Measurements from ENCODE around the gene LANCL2.

LANCL2 gene

DNA sequence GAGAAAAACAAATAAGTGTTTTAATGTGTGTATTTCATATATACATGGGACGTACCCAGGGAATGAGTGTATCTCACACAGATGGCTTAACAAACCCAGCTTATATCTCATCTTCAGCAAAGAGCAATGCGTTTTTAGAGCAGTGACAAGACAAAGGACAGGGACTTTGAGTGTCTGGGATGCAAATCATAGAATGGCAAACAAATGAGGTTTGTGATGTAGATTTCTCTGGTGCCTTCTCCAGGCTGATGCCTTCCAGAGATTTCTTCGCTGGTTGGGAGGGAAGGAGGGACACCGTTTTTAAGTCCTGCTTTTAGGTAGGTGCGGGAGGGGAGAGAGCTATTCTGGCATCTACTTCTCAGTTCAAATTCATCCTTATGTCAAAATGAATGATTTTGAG lies 16.6 kb downstream of the LANCL2 start:
- Histone ChIP-seq H3K4me3 (ENCODE audit: severe bottlenecking) (no peak overlapping the region), H3K9me3 (ENCODE audit: severe bottlenecking) (peaks cover 4% of the 10 kb centered on the region), H3K36me3 (ENCODE audit: low read depth) (no peaks in the 10 kb centered on the region; the same call in 1 of the 2 replicates), H3K27ac (ENCODE audit: poor library complexity, severe bottlenecking) (no peak overlapping the region), H3K27me3 (ENCODE audit: insufficient read depth, poor library complexity, severe bottlenecking) (no peaks in the 10 kb centered on the region), H3K4me1 (ENCODE audit: insufficient read depth, poor library complexity, severe bottlenecking) (no peaks in the 10 kb centered on the region)
- DNase-seq (ENCODE audit: low spot score) (no peak), ATAC-seq (ENCODE audit: low read depth) (no peak)
- TF ChIP-seq, protein P1, sequence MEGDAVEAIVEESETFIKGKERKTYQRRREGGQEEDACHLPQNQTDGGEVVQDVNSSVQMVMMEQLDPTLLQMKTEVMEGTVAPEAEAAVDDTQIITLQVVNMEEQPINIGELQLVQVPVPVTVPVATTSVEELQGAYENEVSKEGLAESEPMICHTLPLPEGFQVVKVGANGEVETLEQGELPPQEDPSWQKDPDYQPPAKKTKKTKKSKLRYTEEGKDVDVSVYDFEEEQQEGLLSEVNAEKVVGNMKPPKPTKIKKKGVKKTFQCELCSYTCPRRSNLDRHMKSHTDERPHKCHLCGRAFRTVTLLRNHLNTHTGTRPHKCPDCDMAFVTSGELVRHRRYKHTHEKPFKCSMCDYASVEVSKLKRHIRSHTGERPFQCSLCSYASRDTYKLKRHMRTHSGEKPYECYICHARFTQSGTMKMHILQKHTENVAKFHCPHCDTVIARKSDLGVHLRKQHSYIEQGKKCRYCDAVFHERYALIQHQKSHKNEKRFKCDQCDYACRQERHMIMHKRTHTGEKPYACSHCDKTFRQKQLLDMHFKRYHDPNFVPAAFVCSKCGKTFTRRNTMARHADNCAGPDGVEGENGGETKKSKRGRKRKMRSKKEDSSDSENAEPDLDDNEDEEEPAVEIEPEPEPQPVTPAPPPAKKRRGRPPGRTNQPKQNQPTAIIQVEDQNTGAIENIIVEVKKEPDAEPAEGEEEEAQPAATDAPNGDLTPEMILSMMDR (IDR thresholded peaks at IDR 0.05; ENCODE audit: poor library complexity, severe bottlenecking) = no peak

DNA sequence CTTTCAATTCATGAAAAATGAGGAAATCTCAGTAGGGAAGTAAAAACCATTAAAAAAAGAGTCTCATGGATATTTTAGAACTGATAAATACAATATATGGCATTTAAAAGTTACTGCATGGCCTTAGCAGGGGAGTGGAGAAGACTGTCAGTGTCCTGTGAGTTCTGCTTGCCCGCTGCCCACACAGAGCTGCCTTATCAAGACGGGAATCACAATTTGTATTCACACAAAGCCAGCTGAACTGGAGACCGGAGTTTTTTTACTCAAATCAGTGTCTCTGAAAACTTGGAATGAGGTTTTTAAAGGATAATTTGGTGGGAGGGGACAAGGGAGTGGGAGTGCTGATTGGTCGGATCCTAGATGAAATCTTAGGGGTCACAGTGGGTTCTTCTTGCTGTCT lies 17.1 kb downstream of the LANCL2 start:
- H3K36me3 ChIP-seq (ENCODE audit: low read depth) = no peaks in the 10 kb centered on the region; the same call in 1 of the 2 replicates
- no peaks in the 10 kb centered on the region for H3K4me1 ChIP-seq (ENCODE audit: insufficient read depth, poor library complexity, severe bottlenecking)
- no peak overlapping the region for H3K27ac ChIP-seq (ENCODE audit: poor library complexity, severe bottlenecking)
- no peak for DNase-seq (ENCODE audit: low spot score)
- TF ChIP-seq, protein P1 (IDR thresholded peaks at IDR 0.05; ENCODE audit: poor library complexity, severe bottlenecking) = no peak
- H3K9me3 ChIP-seq (ENCODE audit: severe bottlenecking) = peaks cover 4% of the 10 kb centered on the region
- no peak overlapping the region for H3K4me3 ChIP-seq (ENCODE audit: severe bottlenecking)
- no peaks in the 10 kb centered on the region for H3K27me3 ChIP-seq (ENCODE audit: insufficient read depth, poor library complexity, severe bottlenecking)
- no peak for ATAC-seq (ENCODE audit: low read depth)

DNA sequence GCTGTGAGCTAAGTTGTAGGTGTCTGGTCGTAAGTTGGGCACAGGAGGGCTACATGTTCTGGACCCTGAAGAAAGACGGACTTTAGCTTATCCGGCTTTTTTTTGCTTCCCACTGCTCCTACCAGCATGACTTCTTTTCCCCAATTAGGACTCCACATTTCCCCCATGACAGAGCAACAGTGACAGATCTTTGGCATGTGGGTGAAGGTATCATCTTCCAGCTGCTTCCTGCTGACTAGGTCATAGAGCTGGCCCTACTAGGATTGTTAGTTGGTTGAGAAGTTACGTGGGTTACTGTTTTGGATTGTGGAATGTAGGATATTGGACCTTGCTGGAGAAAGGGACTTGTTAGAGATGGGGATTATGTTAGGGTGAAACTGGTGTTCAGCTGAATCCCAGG lies 21.4 kb downstream of the LANCL2 start:
- Histone ChIP-seq H3K27me3 (ENCODE audit: insufficient read depth, poor library complexity, severe bottlenecking) (no peaks in the 10 kb centered on the region), H3K4me3 (ENCODE audit: severe bottlenecking) (no peak overlapping the region), H3K36me3 (ENCODE audit: low read depth) (no peaks in the 10 kb centered on the region), H3K4me1 (ENCODE audit: insufficient read depth, poor library complexity, severe bottlenecking) (no peaks in the 10 kb centered on the region), H3K9me3 (ENCODE audit: severe bottlenecking) (peaks cover 13% of the 10 kb centered on the region), H3K27ac (ENCODE audit: poor library complexity, severe bottlenecking) (no peak overlapping the region)
- TF ChIP-seq, protein P1 (IDR thresholded peaks at IDR 0.05; ENCODE audit: poor library complexity, severe bottlenecking) = no peak
- ATAC-seq (ENCODE audit: low read depth) (no peak), DNase-seq (ENCODE audit: low spot score) (no peak)

DNA sequence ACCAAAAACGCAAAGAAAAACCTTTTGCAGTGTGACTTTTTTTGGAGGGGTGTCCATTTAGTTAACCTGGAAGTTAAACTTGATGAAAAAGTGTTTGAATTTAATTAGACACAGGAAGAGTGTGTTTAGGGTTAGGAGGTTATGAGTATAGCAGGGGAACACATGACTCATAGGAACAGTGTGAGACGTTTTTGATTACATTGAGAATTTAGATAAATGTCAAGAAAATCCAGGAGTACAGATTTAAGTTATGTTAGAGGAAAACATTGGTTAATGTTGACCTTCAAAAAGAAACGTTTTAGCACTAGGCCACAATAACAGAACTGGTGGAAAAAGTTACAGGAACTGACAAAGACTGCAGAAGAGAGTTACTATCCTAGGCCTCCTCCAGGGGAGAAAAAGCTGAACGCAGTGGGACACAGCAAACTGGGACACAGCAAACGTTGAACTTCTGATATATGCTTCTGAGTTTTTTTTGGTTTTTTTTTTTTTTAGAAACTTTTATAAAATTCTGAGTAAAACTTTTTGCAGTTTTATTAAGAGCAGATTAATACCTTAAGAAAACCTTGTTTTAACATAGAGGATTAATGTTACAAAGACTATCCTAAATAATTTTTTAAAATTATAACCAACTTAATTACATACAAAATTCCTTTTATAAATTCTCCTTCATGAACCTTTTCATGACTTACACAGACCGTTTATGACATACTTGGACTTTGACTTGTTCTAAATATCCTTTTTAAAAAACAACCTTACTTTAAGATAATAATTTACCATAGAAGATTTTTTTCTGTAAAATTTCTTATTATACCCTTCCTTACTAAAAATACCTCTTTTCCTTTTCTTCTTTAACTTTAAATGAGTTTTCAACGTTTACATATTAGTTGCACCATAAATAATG lies 22.2 kb downstream of the LANCL2 start:
- H3K27ac ChIP-seq (ENCODE audit: poor library complexity, severe bottlenecking) = no peak overlapping the region
- H3K27me3 ChIP-seq (ENCODE audit: insufficient read depth, poor library complexity, severe bottlenecking) = no peaks in the 10 kb centered on the region
- DNase-seq (ENCODE audit: low spot score) (no peak), ATAC-seq (ENCODE audit: low read depth) (no peak)
- H3K4me1 ChIP-seq (ENCODE audit: insufficient read depth, poor library complexity, severe bottlenecking) = no peaks in the 10 kb centered on the region
- TF ChIP-seq, protein P1 (IDR thresholded peaks at IDR 0.05; ENCODE audit: poor library complexity, severe bottlenecking) = no peak
- H3K36me3 ChIP-seq (ENCODE audit: low read depth) = no peaks in the 10 kb centered on the region
- H3K4me3 ChIP-seq (ENCODE audit: severe bottlenecking) = no peak overlapping the region
- H3K9me3 ChIP-seq (ENCODE audit: severe bottlenecking) = peaks cover 13% of the 10 kb centered on the region

DNA sequence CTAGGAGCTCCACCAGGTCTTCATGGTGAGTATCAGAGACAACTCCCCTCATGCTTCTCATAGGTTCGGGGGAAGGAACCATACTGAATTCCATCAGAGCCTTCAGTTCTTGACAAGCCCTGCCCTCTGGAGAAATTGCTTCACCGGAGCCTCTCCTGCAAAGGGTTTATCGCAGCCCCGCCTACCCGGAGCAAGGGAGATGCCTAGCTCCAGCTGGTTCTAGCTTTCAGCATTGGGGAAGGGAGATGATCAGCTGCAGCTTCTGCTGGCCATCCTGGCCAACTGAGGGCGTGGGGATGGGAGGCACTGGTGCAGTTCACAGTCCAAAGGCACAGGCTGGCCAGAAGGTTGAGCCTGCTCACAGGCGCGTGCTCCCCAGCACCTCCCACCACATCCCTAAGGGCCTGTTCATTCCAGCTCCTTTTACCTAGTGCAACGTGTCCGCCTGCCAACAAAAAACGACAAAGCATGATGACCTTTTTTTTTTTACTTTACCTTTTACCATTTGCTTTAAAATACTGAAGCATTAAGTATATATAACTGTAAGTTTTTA lies 31.2 kb downstream of the LANCL2 start:
- no peak overlapping the region for H3K27ac ChIP-seq (ENCODE audit: poor library complexity, severe bottlenecking)
- no peak overlapping the region for H3K4me3 ChIP-seq (ENCODE audit: severe bottlenecking)
- no peaks in the 10 kb centered on the region for H3K36me3 ChIP-seq (ENCODE audit: low read depth)
- no peaks in the 10 kb centered on the region for H3K4me1 ChIP-seq (ENCODE audit: insufficient read depth, poor library complexity, severe bottlenecking)
- no peak for DNase-seq (ENCODE audit: low spot score)
- no peaks in the 10 kb centered on the region for H3K27me3 ChIP-seq (ENCODE audit: insufficient read depth, poor library complexity, severe bottlenecking)
- TF ChIP-seq, protein P1 (IDR thresholded peaks at IDR 0.05; ENCODE audit: poor library complexity, severe bottlenecking) = no peak
- no peak for ATAC-seq (ENCODE audit: low read depth)
- peaks cover 2% of the 10 kb centered on the region for H3K9me3 ChIP-seq (ENCODE audit: severe bottlenecking)

All from RWPE2 (cell line).